ENCODE results near the gene MCF2L2.
A peak's percentile ranks its signal among the peaks of the same experiment; 100 is the strongest.
"Not testable (repeated sequence)": the region's sequence is repeated elsewhere in the genome, so short reads cannot be mapped to it uniquely, and the experiment has no call there.

The MCF2L2 gene

GRCh38 chr3:183427196-183427875 lies 1.1 kb downstream of the MCF2L2 start (continued):
- TF ChIP-seq, protein P1, sequence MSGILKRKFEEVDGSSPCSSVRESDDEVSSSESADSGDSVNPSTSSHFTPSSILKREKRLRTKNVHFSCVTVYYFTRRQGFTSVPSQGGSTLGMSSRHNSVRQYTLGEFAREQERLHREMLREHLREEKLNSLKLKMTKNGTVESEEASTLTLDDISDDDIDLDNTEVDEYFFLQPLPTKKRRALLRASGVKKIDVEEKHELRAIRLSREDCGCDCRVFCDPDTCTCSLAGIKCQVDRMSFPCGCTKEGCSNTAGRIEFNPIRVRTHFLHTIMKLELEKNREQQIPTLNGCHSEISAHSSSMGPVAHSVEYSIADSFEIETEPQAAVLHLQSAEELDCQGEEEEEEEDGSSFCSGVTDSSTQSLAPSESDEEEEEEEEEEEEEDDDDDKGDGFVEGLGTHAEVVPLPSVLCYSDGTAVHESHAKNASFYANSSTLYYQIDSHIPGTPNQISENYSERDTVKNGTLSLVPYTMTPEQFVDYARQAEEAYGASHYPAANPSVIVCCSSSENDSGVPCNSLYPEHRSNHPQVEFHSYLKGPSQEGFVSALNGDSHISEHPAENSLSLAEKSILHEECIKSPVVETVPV (CRISPR knock-in tag; IDR thresholded peaks at IDR 0.05): no peak
- TF ChIP-seq RARB (CRISPR knock-in tag; IDR thresholded peaks at IDR 0.05): no peak
- TF ChIP-seq ZC3H10 (CRISPR knock-in tag; IDR thresholded peaks at IDR 0.05): no peak
- no peak for TF ChIP-seq SNAI2 (CRISPR knock-in tag; IDR thresholded peaks at IDR 0.05)
- no peak for TF ChIP-seq ARNTL (CRISPR knock-in tag; IDR thresholded peaks at IDR 0.05; ENCODE audit: borderline replicate concordance, low read depth)

- ATAC-seq: not testable (repeated sequence)
Observed at GRCh38 chr3:183418807-183419206, 9.6 kb downstream of the MCF2L2 start.

DNA sequence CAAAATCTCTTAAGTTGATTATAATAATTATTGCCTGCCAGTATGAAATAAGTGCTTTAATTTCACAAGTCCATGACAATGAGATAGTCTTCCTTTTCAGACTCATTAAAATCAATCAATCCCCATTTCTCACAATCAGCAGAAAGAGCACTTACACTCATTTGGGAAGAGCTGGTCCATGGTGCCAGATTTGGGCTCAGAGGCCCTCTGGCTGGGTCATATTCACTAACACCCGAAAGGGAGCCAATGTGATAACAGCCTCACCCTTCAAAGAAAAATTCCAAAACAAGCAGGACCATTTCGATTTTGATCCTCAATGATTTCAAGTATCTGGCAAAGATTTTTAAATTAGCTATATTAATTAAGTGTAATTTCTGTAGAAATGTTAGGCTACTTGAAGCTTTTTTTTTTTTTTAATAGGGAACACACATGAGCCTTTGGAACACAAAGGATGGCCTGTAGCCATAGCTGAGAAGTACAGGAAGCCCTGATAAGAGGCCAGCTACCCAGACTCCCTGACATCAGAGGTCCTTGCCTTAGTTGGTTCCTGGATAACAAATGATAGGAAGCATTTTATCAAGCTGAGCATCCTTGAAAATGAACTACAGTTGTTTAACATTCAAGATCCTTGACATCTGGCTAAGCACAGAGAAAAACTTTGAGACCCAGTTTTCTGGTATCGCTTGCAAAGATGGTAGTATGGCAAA lies 17.1 kb downstream of the MCF2L2 start:
- ATAC-seq: no peak
- TF ChIP-seq, protein P2, sequence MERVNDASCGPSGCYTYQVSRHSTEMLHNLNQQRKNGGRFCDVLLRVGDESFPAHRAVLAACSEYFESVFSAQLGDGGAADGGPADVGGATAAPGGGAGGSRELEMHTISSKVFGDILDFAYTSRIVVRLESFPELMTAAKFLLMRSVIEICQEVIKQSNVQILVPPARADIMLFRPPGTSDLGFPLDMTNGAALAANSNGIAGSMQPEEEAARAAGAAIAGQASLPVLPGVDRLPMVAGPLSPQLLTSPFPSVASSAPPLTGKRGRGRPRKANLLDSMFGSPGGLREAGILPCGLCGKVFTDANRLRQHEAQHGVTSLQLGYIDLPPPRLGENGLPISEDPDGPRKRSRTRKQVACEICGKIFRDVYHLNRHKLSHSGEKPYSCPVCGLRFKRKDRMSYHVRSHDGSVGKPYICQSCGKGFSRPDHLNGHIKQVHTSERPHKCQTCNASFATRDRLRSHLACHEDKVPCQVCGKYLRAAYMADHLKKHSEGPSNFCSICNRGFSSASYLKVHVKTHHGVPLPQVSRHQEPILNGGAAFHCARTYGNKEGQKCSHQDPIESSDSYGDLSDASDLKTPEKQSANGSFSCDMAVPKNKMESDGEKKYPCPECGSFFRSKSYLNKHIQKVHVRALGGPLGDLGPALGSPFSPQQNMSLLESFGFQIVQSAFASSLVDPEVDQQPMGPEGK (CRISPR knock-in tag; IDR thresholded peaks at IDR 0.05; ENCODE audit: borderline replicate concordance): no peak
- TF ChIP-seq, protein P1 (CRISPR knock-in tag; IDR thresholded peaks at IDR 0.05): no peak
- no peak for TF ChIP-seq GLIS3 (CRISPR knock-in tag; IDR thresholded peaks at IDR 0.05)
- TF ChIP-seq ARNTL (CRISPR knock-in tag; IDR thresholded peaks at IDR 0.05; ENCODE audit: borderline replicate concordance, low read depth): no peak
- no peak for TF ChIP-seq TOX (CRISPR knock-in tag; IDR thresholded peaks at IDR 0.05; ENCODE audit: borderline replicate concordance)
- no peak for TF ChIP-seq ZNF70 (CRISPR knock-in tag; IDR thresholded peaks at IDR 0.05)
- TF ChIP-seq ESRRG (CRISPR knock-in tag; IDR thresholded peaks at IDR 0.05): no peak
- no peak for TF ChIP-seq ZFP30 (CRISPR knock-in tag; IDR thresholded peaks at IDR 0.05)
- no peak for TF ChIP-seq RARB (CRISPR knock-in tag; IDR thresholded peaks at IDR 0.05)
- TF ChIP-seq SNAI2 (CRISPR knock-in tag; IDR thresholded peaks at IDR 0.05): no peak

GRCh38 chr3:183410759-183411158 lies 17.7 kb downstream of the MCF2L2 start:
- ATAC-seq: no peak
- no peak for TF ChIP-seq ZNF565 (CRISPR knock-in tag; conservative IDR thresholded peaks at IDR 0.05; ENCODE audit: low read depth)

DNA sequence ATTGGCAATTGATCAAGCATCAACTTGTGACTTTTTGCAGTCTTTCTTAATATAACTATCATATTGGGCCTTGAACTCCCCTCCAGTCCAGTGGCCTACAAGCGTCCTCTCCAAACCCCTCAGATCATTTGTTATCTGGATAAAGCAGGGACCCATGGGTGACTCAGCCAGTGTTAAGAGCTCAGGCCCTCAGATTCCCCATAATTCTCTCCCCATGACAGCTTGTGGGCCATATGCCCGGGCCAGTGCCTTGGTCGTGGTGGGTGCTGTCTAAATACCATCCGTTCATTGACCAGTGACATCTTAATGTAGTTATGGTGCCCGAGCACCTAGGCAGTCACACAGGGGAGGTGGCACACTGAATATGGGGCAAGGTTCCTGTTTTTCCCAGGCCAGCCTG lies 18.1 kb downstream of the MCF2L2 start:
- TF ChIP-seq, protein P2 (CRISPR knock-in tag; IDR thresholded peaks at IDR 0.05; ENCODE audit: borderline replicate concordance): no peak
- TF ChIP-seq SNAI2 (CRISPR knock-in tag; IDR thresholded peaks at IDR 0.05) (no peak), ISL1 (CRISPR knock-in tag; IDR thresholded peaks at IDR 0.05) (peak; percentile 74)
- no peak for ATAC-seq

- TF ChIP-seq ZFP30 (CRISPR knock-in tag; IDR thresholded peaks at IDR 0.05) (no peak), ISL1 (CRISPR knock-in tag; IDR thresholded peaks at IDR 0.05) (peak; percentile 91)
- ATAC-seq: no peak
Observed at GRCh38 chr3:183409219-183409618, 19.2 kb downstream of the MCF2L2 start.

DNA sequence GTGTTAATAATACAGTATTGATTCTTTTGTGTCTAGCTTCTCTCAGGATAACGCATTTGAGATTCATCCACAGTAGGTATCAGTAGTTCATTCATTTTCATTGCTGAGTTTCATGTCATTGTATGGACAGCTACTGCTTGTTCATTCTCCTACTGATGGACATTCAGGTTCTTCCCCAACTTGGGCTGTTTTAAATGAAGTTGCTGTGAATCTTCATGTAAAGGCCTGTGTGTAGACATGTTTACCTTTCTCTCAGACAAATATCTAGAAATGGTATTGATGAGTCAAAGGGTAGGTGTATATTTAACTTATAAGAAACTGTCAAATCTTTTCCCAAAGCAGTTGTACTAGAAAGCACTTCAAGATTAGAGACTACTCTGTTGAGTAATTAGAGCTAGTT lies 26.7 kb downstream of the MCF2L2 start:
- ATAC-seq: no peak
- TF ChIP-seq, protein P2 (CRISPR knock-in tag; IDR thresholded peaks at IDR 0.05; ENCODE audit: borderline replicate concordance): no peak
- TF ChIP-seq ZNF8 (CRISPR knock-in tag; IDR thresholded peaks at IDR 0.05) (no peak), ZFP3 (CRISPR knock-in tag; IDR thresholded peaks at IDR 0.05) (no peak), SNAI2 (CRISPR knock-in tag; IDR thresholded peaks at IDR 0.05) (no peak), TOX (CRISPR knock-in tag; IDR thresholded peaks at IDR 0.05; ENCODE audit: borderline replicate concordance) (no peak), ISL1 (CRISPR knock-in tag; IDR thresholded peaks at IDR 0.05) (no peak), CSDC2 (CRISPR knock-in tag; IDR thresholded peaks at IDR 0.05) (no peak), ZNF565 (CRISPR knock-in tag; conservative IDR thresholded peaks at IDR 0.05; ENCODE audit: low read depth) (no peak), TCF4 (CRISPR knock-in tag; IDR thresholded peaks at IDR 0.05; ENCODE audit: borderline replicate concordance) (no peak)
- TF ChIP-seq, protein P1 (CRISPR knock-in tag; IDR thresholded peaks at IDR 0.05): no peak

Measured in SK-N-SH treated with all-trans-retinoic acid at 6 μM for 48 hours (cell line).